Epidermal melanocyte (primary cell): Measurements from ENCODE around the gene ZNF41.
"Not testable (repeated sequence)": the region's sequence is repeated elsewhere in the genome, so short reads cannot be mapped to it uniquely, and the experiment has no call there.

Experiments used
- DNase-seq: peaks from one replicate; pipeline ENCODE4 v3.0.0; 2011; ENCODE audit warnings: low spot score; ENCODE audit not compliant: insufficient read length

Gene ZNF41

DNA sequence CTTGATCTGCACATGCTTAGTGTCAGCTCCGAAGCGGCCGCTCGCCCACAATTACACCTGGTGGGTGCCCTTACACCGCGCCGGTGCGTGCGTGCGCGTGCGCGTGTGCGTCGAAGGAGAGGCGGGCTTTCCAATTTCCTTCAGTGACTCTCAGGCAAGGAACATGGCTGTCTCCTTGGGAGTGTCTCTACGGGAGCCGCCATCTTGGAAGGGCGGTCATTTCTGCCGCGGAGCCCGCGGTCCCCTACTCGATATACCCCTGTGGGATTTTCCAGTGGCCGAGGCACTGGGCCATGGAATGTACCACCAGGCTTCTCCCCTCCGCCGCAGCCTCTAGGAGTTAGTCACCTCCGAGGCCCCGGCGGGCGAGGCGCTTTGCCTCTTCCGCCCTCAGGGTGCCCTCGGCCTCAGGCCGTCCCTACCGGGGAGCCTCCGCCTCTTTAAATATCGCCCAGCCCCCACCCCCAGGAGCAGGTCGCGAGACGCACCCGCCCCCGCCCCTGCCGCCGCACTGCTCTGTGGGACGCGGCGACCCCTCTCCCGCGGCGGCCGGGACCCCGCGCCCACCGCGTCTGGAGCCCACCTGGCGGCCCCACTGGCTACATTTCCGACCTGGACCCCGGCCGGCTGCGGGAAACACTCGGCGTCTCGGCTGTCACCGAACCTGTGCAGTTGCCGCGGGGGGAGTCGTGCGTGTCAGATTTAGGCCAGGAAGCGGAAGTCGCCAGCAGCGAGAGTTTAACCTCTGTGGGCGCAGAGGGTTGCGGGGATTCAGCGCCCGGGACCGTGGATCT lies at the start of gene ZNF41:
ZNF41 (minus strand) TSS at position 711 of the 794 bp plus-strand sequence. CDS start 15,741 bp downstream, outside the sequence.
- peak; percentile 62 for DNase-seq

- DNase-seq, result no peak
These were observed 47.0 kb upstream of the ZNF41 start for GRCh38 chrX:47530049-47530448.

DNA sequence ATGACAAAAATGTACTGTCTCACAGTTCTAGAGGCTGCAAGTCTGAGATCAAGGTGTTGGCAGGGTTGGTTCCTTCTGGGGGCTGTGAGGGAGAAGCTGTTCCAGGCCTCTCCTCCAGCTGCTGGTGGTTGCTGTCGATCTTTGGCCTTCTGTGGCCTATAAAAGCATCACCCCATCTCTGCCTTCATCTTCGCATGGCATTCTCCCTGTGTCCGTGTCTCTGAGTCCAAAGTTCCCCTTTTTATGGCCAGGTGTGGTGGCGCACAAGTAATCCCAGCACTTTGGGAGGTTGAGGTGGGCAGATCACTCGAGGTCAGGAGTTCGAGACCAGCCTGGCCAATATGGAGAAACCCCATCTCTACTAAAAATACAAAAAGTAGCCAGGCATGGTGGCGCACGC lies 46.5 kb upstream of the ZNF41 start:
- no peak for DNase-seq

DNA sequence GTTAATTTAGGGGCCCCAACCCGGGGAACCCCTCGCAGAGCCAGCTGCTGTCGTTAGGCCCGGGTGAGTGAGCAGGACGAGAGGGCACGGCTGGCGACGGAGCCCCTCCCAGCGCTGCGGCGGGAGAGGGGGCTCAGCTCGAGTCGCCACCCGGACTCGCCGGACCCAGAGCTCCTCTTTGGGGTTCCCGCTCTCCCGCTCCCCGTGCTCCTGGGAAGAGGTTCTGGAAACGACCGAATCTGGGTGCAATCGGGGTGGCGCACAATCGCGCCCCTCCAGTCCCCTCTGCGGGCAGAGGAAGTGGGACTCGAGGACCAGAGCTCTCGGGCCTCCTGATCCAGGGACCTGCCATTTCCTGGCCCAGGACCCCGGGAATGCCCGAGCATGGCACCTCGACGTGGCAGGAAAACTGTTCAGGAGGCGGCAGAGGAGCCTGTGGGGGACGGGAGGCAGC lies 40.7 kb upstream of the ZNF41 start:
- no peak for DNase-seq

GRCh38 chrX:47523297-47523696 lies 40.3 kb upstream of the ZNF41 start:
- peak; percentile 50 for DNase-seq

DNA sequence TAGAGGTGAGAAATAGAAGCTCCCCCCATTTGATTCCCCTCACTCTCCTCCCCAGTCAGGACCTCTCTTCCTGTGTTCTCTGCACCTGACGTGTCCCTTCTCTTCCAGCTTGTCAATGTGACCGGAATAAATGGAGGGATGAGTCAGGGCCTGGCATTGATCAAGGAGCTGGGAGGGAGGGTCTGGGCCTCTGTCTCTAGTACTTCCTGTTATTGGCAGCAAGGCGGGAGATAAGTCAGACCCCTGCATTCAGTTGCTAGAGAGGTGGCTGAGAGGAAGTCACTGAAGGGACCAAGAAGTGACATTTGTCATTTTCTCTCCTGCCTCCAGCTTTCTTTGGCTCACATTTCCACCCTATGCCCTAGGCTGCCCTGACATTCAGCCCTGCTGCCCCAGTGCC lies 35.1 kb upstream of the ZNF41 start:
- DNase-seq, result no peak

DNA sequence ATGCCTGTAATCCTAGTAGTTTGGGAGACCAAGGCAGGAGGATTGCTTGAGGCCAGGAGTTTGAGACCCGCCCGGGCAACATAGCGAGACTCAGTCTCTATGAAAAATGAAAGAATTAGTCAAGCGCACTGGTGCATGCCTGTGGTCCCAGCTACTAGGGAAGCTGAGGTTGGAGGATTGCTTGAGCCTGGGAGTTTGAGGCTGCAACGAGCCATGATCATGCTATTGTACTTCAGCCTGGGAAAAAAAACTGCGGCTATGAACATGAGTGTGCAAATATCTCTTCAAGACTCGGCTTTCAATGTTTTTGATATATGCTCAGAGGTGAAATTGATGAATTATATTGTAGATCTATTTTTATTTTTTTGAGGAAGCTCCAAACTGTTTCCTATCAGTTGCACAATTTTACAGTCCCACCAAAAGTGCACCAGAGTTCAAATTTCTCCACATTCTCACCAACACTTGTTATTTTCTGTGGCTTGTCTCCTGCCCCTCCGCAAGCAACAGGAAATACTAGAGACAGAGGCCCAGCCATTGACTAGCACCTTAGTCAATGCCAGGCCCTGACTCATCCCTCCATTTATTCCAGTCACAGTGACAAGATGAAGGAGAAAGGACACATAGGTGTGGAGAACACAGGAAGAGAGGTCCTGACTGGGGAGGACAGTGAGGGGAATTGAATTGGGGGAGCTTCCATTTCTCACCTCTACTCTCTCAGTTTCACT lies 33.1 kb upstream of the ZNF41 start:
- no peak for DNase-seq

GRCh38 chrX:47514533-47515235 lies 31.7 kb upstream of the ZNF41 start:
- no peak for DNase-seq

GRCh38 chrX:47513034-47513965 lies 30.3 kb upstream of the ZNF41 start:
- DNase-seq, result not testable (repeated sequence)

DNA sequence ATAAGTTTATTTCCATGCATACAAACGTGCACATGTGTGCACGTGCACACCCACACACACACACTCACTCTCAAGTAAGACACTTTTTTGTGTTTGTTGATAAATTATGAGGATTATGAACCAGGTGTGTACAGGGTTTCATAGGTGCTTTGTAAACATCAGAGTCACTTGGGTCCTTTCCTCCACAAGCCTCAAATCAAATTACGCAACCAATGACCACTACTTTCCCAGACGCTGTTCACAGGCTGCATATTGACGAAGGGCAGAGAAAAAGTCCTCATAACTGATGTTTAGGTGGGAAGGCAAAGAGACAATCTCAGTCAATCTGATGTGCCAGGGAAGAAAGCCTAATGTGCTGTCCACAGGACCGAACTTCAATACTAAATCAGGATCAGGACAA lies 29.4 kb upstream of the ZNF41 start:
- DNase-seq, result not testable (repeated sequence)

- DNase-seq, result no peak
These were observed 24.3 kb upstream of the ZNF41 start for GRCh38 chrX:47507153-47507867.

DNA sequence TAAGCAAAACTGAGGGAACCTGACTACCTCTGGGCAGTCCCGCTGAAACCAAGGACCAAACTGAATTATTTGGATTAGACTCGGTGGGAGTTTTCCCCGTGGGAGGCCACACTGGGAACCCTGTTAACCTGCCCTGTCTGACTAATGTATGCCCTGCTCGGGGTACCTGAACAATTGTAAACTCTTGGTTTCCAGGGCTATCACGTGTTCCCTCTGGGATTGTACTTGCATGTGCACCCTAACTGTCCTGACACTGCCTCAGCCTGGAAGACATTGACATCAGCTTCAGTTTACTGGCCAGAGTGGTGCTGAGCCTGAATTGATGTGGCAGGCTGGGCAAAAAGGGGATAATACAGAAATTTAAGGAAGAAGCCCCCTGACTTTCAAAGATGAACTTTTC lies 20.1 kb upstream of the ZNF41 start:
- no peak for DNase-seq

GRCh38 chrX:47502316-47503125 lies 19.5 kb upstream of the ZNF41 start:
- DNase-seq, result no peak

GRCh38 chrX:47501226-47502074 lies 18.4 kb upstream of the ZNF41 start:
- DNase-seq, result no peak

- no peak for DNase-seq
These were observed 17.5 kb upstream of the ZNF41 start for GRCh38 chrX:47500554-47500953.

DNA sequence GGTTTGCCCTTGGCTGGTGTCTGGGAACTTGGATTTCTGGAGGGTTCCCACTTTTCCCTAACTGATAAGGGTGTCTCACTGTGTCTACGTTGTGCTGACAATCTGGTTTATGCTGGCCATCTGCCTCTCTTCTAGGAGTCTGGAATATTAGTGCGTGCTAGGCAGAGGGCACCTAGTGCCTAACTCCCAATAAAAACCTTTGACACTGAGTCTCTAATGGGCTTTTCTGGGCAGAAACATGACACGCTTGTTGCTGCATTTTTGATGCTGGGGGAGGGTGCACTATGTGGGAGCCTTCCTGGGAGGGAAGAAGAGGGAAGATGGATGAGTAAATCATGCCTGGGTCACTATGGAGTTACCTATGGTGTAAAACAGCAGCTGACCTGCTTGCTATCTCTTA lies 16.3 kb upstream of the ZNF41 start:
- DNase-seq, result no peak

GRCh38 chrX:47498411-47498810 lies 15.4 kb upstream of the ZNF41 start:
- DNase-seq, result no peak

DNA sequence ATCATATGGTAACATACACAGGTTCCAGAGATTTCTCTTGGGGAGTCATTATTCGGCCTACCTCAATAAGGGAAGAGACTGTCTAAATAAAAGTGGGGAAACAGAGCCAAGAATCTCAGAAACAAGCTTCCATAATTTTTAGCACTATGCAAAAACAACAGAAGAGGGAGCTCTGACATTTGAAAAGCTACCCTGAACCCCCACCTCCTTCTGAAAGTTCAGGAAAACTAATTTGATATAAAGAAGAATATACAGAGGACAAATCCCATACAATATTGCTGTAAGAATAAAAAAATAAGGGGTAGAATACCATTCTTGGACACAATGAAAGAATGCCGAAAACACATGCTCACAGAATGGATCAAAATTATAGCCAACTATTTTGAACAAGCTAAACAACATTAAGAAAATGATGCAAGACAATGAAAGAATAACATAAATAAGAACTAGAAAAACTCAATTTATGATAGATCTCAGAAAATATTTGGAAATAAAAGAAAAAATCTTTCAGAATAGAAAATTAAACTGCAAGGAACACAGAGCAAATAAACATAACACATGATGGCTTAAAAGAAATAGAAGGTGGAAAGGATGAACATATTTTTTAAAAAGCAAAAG lies 14.4 kb upstream of the ZNF41 start:
- DNase-seq, result no peak
